Adrenal gland (tissue), 12 donors: Measurements from ENCODE around the gene ANXA8. TPM values are rescaled to one million over a fixed set of nuclear protein-coding genes. Genes with fewer than 3 reads are reported as not detected.

Experiments used
- DNase-seq, 7 donors: peaks; one replicate each; pipeline ENCODE4 v3.0.0-alpha.2; 2019 to 2020
- H3K27ac ChIP-seq, 5 donors: fragments of 200-600 bp; sonication (generic) in 4 of 5; 1 replicate in 3 of 5; 2 replicates in 2 of 5; pipeline versions ENCODE4 v1.5.1 to v1.8.0; 2016 to 2020; ENCODE audit warnings: mild to moderate bottlenecking in 1 of 5
- H3K27me3 ChIP-seq: fragments of 200-600 bp; 2 replicates; pipeline ENCODE4 v1.8.0; 2021
- H3K36me3 ChIP-seq, 2 donors: fragments of 200-600 bp; replicated peaks in 1 of 2; 1 replicate in 1 of 2; 2 replicates in 1 of 2; pipeline versions ENCODE4 v1.5.1 to v1.8.0; 2018 to 2022
- H3K4me1 ChIP-seq, 2 donors: fragments of 200-600 bp; replicated peaks in 1 of 2; 1 replicate in 1 of 2; 2 replicates in 1 of 2; pipeline versions ENCODE4 v1.5.1 to v1.8.0; 2018 to 2021
- H3K4me3 ChIP-seq, 4 donors: fragments of 200-600 bp; sonication (generic) in 3 of 4; one replicate each; pipeline ENCODE4 v1.5.1; 2016 to 2018
- H3K9me3 ChIP-seq, 3 donors: fragments of 200-600 bp; sonication (generic) in 1 of 3; replicated peaks in 1 of 3; 1 replicate in 2 of 3; 2 replicates in 1 of 3; pipeline versions ENCODE4 v1.5.1 to v1.8.0; 2016 to 2021
- CTCF ChIP-seq, 6 experiments: fragments of 450-650 bp in 4 of 6; fragments of 200-600 bp in 2 of 6; sonication (generic) in 1 of 6; IDR thresholded peaks; 1 replicate in 5 of 6; 2 replicates in 1 of 6; pipeline versions ENCODE4 v1.5.1 to v1.8.0; 2016 to 2021; ENCODE audit warnings: antibody characterized with exemption in 6 of 6, mild to moderate bottlenecking in 2 of 6, moderate library complexity in 1 of 6
- POLR2A ChIP-seq, 2 donors: fragments of 450-650 bp; IDR thresholded peaks; one replicate each; pipeline ENCODE4 v1.6.1; 2017; ENCODE audit warnings: antibody characterized with exemption in 2 of 2, mild to moderate bottlenecking in 2 of 2, moderate library complexity in 1 of 2
- WGBS, 4 donors: extraction: QIAGEN DNeasy Blood & Tissue Kit in 2 of 4; methylation state at CpG; one replicate each; pipeline versions ENCODE4 v1.1.5 to v1.1.7; 2013 to 2017; 5-methylcytosine and 5-hydroxymethylcytosine counted together
- intact Hi-C, 2 donors: fragments of 100-400 bp; cut with DNase I; formaldehyde crosslinking; loops; one replicate each; pipeline versions ENCODE4 v1.14.1 to v1.15.0; 2022 to 2023
- polyA plus RNA-seq, 3 donors: library from polyadenylated mRNA; stranded (reverse); fragments of 200-250 nt in 2 of 3; fragments of 350-450 nt in 1 of 3; fragmentation: Illumina TruSeq in 1 of 3; extraction: RNeasy Lipid Tissue Mini Kit (QIAGEN cat#74804) in 1 of 3; gene quantifications; one replicate each; pipeline ENCODE4 v1.2.3, GENCODE V29; 2013 to 2014
- total RNA-seq, 9 donors: library from RNA; depleted of rRNA in 4 of 9; stranded (reverse); fragments of >200 nt in 4 of 9; fragments of 120-200 nt in 1 of 9; fragmentation: NEBNext Ultra II Directional in 1 of 9; extraction: Animal tissue kit (Norgen Biotek cat#: 25700) in 1 of 9; gene quantifications; one replicate each; pipeline versions ENCODE4 v1.1.0 to v1.2.4, GENCODE V29; 2013 to 2023
- donor health status: healthy with polysubstance abuse.
- donor health status: Bipolar disorder and iron deficiency.
- donor health status: DM: yes; HTN: yes; CAD: no.
- donor health status: DM: no; HTN: no; CAD: no.
- donor health status: DM: no; HTN: no; CAD: no.
- donor health status: DM: yes; HTN: yes; CAD: no.

ANXA8 gene
- total and polyA plus RNA-seq, 12 donors = 0.33 to 2.2 (median 0.81) TPM; not detected in 3

- DNase-seq = peak in 6 of 7 donors; percentile 45 to 71 (median 65)
- TF ChIP-seq CTCF (IDR thresholded peaks at IDR 0.05) = peak; percentile 25 to 67 (median 54)
- TF ChIP-seq POLR2A (IDR thresholded peaks at IDR 0.05) = no peak
- intact Hi-C loops = no loop called here
- Histone ChIP-seq H3K9me3 (no peaks in the 10 kb centered on the region), H3K36me3 (no peaks in the 10 kb centered on the region), H3K27ac (no peak overlapping the region), H3K4me1 (no peaks in the 10 kb centered on the region), H3K27me3 (no peaks in the 10 kb centered on the region), H3K4me3 (no peak overlapping the region)
- 34 to 57% (median 45%) methylated on average over 6 of the region's 6 CpGs for WGBS, 4 donors
Observed at GRCh38 chr10:47438857-47439474, 44.9 kb downstream of the ANXA8 start.

GRCh38 chr10:47435081-47435480, 48.8 kb downstream of the ANXA8 start:
- no peaks in the 10 kb centered on the region for H3K27me3 ChIP-seq
- no peak overlapping the region for H3K4me3 ChIP-seq
- TF ChIP-seq POLR2A (IDR thresholded peaks at IDR 0.05) (no peak), CTCF (IDR thresholded peaks at IDR 0.05) (no peak)
- intact Hi-C loops = no loop called here
- H3K27ac ChIP-seq = no peak overlapping the region
- no peaks in the 10 kb centered on the region for H3K4me1 ChIP-seq
- H3K36me3 ChIP-seq = no peaks in the 10 kb centered on the region
- DNase-seq = no peak
- H3K9me3 ChIP-seq = no peaks in the 10 kb centered on the region

DNA sequence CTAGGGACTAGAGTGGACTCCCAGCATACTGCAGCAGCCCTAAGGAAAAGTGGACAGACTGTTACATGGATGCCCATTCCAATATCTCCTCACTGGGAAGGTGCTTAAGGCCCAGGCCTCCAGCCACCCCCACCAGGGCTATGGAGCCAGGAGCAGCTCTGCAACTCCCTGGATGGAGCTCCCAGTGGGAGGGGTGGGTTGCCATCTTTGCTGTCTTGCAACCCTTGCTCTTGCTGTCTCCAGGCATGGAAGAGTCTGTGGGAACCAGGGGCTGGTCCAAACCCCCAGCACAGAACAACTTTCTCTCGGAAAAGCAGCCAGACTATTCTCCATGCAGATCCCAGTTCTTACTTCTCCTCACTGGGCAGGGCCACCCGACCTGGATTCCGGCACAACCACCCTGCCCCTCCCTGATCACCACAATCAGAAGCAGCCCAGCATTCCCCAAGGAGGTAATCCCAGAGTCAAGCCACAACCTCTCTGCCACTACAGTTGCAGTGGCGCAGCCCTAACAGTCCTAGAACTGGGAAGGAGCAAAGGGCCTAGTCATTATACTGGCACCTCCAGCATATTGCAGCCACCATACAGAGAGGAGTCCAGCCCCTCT, 58.0 kb downstream of the ANXA8 start:
- WGBS, 4 donors = 85 to 91% (median 88%) methylated on average over 3 to 4 of the region's 4 CpGs
- intact Hi-C loops = no loop called here
- Histone ChIP-seq H3K9me3 (no peaks in the 10 kb centered on the region), H3K27ac (no peak overlapping the region), H3K4me3 (no peak overlapping the region), H3K4me1 (no peaks in the 10 kb centered on the region), H3K27me3 (no peaks in the 10 kb centered on the region), H3K36me3 (no peaks in the 10 kb centered on the region)
- DNase-seq = peak in 1 of 7 donors; percentile 13
- TF ChIP-seq POLR2A (IDR thresholded peaks at IDR 0.05) (no peak), CTCF (IDR thresholded peaks at IDR 0.05) (no peak)

DNA sequence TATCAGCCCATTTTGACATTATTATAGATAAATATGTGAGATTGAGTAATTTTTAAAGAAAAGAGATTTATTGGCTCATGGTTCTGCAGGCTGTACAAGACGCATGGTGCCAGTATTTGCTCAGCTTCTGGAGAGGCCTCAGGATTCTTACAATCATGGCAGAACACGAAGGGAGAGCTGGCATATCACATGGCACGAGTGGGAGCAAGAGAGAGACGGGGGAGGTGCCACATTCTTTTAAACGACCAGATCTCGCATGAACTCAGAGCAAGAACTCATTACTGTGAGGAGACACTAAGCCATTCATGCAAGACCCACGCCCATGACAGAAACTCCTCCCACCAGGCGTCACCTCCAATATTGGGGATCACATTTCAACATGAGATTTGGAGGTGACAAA, 59.7 kb downstream of the ANXA8 start:
- Histone ChIP-seq H3K27ac (no peak overlapping the region), H3K9me3 (no peaks in the 10 kb centered on the region), H3K4me1 (no peaks in the 10 kb centered on the region), H3K36me3 (no peaks in the 10 kb centered on the region), H3K27me3 (no peaks in the 10 kb centered on the region), H3K4me3 (no peak overlapping the region)
- 68 to 72% (median 69%) methylated on average over 8 of the region's 8 CpGs for WGBS, 4 donors
- intact Hi-C loops = no loop called here
- DNase-seq = peak in 1 of 7 donors; percentile 28
- TF ChIP-seq CTCF (IDR thresholded peaks at IDR 0.05) (no peak), POLR2A (IDR thresholded peaks at IDR 0.05) (no peak)
